Fibroblast of peridontal ligament (primary cell): ENCODE data around the gene KHNYN.
A peak's percentile ranks its signal among the peaks of the same experiment; 100 is the strongest.

Experiments used
- DNase-seq: peaks from one replicate; pipeline ENCODE4 v3.0.0-alpha.2; 2010; ENCODE audit errors: extremely low read depth

KHNYN gene

GRCh38 chr14:24422694-24423601, 6.8 kb upstream of the KHNYN start:
- DNase-seq = no peak

- DNase-seq = peak; percentile 79
Observed at GRCh38 chr14:24425704-24426103, 4.0 kb upstream of the KHNYN start.

GRCh38 chr14:24426150-24426911, 3.4 kb upstream of the KHNYN start:
- no peak for DNase-seq

- no peak for DNase-seq
Observed at GRCh38 chr14:24426912-24427536, 2.7 kb upstream of the KHNYN start.

DNA sequence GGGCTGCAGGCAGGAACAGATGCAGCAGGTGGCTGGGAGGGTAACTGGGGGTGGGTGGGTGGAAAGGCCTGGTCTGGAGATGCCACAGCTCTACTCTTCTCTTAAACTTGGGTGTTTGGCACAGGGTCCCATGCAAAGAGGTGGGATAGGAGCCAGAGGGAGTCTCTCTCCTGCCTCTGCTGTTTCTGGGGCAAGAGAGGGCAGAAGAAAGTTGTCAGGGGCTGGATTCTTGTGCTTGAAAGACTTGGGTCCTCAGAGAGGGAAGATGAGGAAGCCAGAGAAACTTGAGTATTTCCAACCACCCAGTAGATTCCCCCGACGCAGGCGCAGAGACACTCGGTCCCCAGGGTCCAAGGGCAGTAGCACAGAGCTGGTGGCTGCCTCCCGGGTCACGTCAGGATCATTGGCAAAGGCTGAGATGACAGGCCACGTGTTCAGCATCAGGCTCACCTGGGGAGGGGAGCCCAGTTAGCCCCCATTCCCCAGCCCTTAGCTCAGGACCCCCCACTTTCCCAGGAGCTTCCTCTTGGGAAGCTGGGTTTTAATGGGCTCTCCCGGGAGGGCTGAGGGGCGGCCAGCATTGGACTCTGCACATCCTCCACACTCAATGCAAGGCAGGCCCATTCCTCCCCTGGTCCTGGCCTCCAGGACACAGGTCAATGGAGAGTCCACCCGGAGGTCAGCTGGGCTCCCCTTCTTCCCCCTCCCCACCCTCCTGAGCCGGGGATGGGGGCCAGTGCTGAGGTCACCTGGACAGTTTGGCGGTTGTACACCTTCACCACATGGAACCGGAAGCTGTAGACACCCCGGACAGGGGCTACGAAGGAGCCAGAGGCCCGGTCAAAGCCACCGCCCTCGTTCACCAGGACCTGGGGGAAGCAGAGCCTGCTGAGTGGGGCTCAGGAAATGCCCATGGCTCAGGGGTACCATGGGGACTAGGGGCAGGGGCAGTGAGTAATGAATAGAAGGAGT, 1.9 kb upstream of the KHNYN start:
- no peak for DNase-seq

DNA sequence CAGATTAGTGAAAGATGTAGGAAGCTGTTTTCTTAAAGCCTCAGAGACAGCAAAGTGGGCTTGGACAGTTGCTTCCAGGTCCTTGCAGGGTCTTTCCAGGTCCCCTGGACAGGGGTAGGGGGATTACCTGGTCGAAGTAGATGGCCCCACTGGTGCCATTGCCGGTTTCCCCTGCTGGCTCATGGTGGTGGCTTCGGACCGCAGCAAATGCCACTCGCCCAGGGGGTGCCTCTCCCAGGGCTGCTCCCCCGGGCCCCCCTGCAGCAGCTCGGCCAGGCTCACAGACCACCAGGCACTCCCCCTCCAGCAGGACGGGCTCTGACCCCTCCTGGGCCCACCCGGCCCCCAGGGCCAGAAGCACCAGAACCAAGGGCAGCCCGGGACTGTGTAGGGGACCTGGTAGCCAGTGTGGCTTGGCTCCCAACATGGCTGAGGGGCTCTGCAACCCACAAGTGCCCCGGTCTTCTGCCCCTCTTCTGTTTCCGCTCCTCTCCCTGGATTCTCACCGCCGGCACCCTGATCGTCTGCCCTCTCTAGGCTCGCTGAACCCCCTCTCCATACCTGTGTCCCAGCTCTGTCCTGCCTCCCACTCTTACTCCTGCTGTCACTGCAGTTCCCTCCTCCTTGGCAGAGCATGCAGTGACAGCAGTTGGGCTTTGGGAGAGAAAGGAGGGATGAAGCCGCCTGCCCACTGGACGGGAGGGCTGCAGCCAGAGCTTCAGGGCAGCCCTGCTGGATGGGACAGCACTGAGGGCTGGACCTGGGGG, 943 bp upstream of the KHNYN start:
- no peak for DNase-seq

DNA sequence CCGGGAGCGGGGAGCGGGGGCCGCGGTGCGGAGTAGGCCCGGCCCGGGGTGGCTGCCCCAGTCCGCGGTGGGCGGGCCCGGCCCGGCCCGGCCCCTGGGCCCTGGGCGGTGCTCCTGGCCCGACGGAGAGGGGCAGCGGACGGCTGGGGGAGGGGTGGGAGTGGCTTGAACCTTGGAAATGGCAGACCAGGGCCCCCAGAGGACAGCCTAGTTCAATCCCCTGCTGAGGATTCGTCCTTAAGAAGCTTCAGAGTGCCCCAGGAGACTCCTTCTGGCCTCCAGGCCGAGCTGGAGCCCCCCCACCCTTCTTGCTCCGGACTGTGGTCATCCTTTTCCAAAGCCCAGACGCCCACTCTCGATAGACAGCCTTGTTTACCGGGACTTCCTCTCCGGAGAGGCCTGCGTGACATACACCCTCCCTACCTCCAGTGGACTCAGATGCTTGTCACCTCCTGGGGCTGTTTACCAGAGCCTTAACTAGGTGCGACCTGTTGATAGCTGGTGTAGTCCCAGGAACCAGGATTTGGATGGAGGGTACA, 458 bp downstream of the KHNYN start:
- peak; percentile 72 for DNase-seq

- DNase-seq = peak; percentile 73
Observed at GRCh38 chr14:24430682-24431568, 1.2 kb downstream of the KHNYN start.

DNA sequence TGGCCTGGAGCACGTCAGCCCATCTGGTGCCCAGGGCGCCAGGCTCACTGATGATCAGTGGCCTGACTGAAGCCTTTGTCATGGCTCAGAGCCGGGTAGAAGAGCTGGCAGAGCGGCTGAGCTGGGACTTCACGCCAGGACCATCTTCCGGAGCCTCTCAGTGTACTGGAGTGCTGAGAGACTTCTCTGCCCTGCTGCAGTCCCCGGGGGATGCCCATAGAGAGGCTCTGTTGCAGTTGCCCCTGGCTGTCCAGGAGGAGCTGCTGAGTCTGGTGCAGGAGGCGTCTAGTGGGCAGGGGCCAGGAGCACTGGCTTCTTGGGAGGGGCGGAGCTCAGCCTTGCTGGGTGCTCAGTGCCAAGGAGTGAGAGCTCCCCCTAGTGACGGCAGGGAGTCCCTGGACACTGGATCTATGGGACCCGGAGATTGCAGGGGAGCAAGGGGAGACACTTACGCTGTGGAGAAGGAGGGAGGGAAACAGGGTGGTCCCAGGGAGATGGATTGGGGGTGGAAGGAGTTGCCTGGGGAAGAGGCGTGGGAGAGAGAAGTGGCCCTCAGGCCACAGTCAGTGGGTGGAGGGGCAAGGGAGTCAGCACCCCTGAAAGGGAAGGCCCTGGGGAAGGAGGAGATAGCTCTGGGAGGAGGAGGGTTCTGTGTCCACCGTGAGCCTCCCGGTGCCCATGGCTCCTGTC, 2.0 kb downstream of the KHNYN start:
- DNase-seq = peak; percentile 92

DNA sequence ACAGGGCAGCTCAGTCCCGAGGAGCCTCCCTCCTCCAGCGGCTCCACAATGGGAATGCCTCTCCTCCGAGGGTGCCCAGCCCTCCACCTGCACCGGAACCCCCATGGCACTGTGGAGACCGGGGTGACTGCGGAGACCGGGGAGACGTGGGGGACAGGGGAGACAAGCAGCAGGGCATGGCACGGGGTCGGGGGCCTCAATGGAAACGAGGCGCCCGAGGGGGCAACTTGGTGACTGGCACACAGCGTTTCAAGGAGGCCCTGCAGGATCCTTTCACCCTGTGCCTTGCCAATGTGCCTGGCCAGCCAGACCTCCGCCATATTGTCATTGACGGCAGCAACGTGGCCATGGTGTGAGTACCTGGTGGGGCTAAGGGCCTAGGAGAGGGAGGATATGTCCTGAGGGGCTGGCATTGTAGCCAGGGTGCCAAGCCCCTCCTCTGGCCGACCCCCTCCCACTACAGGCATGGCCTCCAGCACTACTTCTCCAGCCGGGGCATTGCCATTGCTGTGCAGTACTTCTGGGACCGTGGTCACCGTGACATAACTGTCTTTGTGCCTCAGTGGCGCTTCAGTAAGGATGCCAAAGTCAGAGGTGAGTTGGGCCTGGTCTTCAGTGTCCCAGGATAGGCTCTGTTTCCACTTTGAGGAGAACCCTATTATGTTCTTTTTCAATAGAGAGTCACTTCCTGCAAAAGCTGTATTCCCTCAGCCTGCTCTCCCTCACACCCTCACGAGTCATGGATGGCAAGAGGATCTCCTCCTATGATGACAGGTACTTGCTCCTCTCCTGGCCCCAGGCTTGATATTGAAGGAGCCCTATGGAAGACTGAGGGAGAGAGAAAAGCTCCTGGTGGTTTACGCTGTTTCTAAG, 2.7 kb downstream of the KHNYN start:
- no peak for DNase-seq

DNA sequence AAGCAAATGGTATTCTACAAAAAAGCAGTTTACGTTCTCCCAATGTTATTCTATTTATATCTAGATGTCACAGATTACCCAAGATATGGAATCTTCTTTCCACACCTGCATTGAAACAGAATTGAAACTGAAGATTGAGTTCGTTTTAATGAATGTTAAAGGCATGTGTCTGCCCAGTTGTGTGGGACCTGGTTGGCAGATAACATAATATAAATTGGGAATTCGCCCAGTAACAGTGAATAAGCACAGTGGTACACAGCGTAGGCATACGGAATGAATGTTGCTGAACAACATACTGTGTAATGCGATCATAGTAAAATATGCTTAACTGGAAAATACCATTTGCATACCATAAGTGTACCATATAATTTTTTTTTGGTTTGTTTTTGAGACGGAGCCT, 4.3 kb downstream of the KHNYN start:
- DNase-seq = no peak

DNA sequence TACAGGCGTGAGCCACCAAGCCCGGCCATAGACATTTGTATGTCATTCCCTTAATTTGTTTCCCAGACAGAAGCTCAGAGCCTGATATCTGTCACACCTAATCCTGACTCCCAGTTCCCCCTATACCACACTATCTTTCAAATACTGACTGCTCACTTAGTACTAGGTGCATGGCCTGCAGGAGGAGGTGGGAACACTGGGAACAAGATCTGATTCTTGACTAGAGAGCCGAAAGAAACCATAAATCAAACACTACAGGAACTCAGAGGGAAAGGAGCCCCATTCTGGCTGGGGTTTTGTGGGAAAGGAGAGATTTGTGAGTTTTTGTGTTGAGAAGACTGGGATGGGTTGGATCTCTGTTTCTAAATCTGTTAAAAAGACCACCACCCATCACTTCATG, 4.9 kb downstream of the KHNYN start:
- DNase-seq = no peak

- no peak for DNase-seq
Observed at GRCh38 chr14:24435192-24435810, 5.5 kb downstream of the KHNYN start.

DNA sequence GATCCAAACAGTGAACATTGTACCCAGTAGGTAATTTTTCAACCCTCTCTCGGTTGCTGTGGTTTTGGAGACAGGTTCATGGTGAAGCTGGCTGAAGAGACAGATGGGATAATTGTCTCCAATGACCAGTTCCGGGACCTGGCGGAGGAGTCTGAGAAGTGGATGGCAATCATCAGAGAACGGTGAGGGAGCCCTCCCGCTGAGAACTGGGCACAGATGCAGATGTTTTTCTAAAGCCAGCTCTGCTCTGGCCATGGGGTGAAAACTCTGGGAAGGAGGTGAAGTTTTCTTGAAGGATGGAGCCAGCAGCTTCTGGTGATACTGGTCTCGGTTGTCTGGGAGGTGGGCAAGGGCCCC, 6.2 kb downstream of the KHNYN start:
- DNase-seq = no peak

- DNase-seq = peak; percentile 93
Observed at GRCh38 chr14:24436355-24437019, 6.7 kb downstream of the KHNYN start.

- DNase-seq = no peak
Observed at GRCh38 chr14:24437020-24437735, 7.4 kb downstream of the KHNYN start.
